NCI-H446 (cell line): ENCODE results near the gene SLC3A2.
"Not testable (repeated sequence)": the region's sequence is repeated elsewhere in the genome, so short reads cannot be mapped to it uniquely, and the experiment has no call there.

ENCODE experiments used
- DNase-seq, 2 experiments: peaks; one replicate each; lab custom pipeline; 2025; lab: John Stamatoyannopoulos, UW

SLC3A2 gene

DNA sequence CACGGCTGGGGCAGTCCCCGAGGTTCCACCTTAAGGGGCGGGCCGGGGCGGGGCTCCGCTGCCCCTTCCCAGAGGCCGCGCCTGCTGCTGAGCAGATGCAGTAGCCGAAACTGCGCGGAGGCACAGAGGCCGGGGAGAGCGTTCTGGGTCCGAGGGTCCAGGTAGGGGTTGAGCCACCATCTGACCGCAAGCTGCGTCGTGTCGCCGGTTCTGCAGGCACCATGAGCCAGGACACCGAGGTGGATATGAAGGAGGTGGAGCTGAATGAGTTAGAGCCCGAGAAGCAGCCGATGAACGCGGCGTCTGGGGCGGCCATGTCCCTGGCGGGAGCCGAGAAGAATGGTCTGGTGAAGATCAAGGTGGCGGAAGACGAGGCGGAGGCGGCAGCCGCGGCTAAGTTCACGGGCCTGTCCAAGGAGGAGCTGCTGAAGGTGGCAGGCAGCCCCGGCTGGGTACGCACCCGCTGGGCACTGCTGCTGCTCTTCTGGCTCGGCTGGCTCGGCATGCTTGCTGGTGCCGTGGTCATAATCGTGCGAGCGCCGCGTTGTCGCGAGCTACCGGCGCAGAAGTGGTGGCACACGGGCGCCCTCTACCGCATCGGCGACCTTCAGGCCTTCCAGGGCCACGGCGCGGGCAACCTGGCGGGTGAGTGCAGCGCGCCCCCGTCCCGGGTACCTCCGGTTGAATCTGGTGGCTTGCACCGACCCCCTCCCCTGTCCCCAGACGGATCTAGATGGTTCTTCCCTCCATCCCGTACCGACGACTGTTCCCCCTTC is at the start of gene SLC3A2:
SLC3A2 (plus strand) TSS at position 94 of the 776 bp plus-strand sequence; CDS start at position 222, 128 bp downstream.
- peak; percentile 77 to 89 for DNase-seq

DNA sequence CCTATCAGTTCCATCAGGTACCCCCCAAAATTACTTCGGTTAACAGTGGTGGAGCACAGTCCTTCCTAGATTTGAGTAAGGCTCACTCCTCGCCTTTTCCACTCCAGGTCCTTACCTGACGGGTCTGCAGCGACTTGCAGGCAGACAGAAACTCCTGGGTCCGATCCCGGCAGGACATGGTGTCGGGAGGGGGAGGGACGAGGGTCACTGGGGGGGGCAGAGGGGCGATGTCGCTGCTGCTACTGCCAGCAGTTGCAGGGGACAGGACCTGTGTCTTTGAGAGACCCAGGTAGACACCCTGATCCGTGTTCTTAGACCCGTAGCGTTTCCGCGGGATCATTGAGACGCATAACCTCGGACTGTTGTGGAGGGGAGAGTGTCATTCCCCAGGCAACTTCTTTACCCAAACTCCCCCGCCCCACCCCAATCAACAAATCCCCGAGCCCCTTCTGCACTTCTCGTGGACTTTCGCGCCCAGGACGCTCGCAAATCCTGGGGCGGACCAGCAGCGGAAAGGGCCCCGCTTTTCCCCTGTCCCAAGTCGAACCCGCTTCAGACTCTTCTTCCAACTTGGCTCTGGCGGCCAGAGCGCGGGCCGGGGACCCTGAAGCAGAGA is 49.7 kb upstream of the SLC3A2 start:
- DNase-seq: no peak

DNA sequence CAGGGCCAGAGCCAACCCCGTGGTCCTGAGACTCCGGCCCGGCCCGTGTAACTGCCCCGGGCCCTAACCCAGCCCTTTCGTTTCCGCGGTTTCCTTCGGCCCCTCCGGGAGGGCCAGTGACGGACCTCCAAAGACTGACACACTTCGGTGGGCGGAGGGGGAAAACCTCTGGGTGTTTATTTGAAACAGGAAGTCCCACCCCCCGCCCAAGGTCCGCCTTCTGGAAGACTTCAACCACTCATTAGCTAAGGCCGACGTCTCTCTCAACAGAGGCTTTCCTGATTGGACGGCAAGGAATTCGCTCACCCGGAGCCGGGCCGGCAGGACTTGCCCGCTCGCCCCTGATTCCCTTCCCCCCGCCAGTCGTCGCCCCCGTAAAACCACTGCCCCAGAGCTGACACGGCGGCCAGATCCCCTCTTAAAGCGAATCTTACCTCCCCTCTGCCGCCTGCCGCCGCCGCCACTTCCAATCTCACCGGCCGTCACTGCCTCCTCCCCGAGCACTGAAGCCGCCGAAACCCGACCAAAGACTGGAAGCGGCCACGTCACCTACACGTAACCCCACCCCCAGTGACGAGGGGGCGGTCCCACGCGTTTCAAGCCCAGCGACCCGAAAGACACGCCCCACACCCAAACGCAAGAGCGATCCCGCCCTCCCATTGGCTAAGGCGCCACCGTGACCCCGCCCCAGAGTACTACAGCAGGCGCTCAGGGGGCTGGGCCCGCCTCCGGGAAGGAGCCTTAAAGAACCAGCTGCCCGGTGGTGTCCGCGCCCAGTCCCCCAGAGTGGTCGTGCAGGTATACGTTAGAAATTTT is 49.0 kb upstream of the SLC3A2 start, which contains the start of gene STX5:
STX5 (minus strand) TSS at position 532 of the 816 bp plus-strand sequence. CDS start 808 bp downstream, outside the sequence.
- DNase-seq: peak; percentile 99

DNA sequence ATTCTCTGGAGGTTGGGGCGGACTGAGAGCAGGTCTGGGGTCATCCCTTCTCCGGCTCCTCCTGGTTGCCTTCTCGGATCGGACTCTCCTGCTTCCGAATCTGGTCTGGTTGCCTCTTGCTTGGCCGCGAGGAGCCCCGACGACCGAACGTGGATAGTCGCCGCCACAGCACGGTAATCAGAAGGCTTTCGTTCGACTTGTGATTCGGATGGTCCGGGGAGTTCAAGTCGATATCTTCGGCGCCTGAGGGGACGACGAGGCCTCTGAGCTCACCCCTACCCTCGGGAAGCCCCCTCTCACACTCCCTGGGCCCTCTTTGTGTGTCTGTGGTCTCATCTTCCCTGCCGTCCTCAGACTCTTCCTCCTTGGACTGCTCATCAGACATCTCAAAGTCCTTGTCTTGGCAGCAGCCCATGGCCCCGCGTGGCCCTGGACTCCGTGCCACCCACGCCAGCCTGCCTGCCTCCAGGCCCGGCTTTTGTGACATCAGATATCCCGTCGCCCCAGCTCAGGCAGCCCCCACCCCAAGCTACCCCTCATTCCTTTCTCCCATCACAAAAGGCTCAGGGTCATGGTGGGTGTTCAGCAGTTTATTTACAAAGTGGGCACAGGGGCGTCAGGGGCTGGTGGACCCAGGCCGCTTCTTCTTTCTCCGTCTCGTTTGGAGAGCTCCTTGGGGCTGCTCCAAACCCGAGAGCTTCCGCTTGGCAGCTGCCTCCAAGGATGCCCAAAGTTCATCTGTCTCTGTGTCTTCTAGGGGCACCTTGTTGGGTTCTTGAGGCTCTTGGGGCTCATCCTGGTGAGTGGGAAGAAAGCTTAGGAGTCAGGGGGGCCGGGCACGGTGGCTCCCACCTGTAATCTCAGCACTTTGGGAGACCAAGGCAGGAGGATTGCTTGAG is 48.1 kb upstream of the SLC3A2 start, which contains the start of gene TEX54:
TEX54 (minus strand) TSS at position 506 of the 899 bp plus-strand sequence.
- no peak for DNase-seq

DNA sequence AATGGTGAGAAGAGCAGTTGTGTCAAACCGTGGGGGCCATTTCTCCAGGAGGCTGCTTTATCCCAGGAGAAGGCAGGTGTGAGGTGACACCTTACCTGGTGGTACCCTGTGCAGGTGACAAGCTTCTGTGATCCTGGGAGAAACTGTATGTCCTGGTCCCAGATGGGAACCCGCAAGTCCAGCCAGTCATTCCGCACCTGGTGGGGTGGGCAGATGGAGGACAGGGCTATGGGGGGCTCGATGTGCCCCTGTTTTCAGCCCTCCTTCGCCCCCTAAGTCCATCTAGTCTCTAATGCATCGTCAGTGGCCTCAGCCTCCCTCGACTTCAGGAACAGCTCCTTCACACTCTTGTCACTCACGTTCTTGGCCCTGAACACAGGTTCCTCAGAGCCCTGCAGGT is 45.4 kb upstream of the SLC3A2 start:
- no peak for DNase-seq

DNA sequence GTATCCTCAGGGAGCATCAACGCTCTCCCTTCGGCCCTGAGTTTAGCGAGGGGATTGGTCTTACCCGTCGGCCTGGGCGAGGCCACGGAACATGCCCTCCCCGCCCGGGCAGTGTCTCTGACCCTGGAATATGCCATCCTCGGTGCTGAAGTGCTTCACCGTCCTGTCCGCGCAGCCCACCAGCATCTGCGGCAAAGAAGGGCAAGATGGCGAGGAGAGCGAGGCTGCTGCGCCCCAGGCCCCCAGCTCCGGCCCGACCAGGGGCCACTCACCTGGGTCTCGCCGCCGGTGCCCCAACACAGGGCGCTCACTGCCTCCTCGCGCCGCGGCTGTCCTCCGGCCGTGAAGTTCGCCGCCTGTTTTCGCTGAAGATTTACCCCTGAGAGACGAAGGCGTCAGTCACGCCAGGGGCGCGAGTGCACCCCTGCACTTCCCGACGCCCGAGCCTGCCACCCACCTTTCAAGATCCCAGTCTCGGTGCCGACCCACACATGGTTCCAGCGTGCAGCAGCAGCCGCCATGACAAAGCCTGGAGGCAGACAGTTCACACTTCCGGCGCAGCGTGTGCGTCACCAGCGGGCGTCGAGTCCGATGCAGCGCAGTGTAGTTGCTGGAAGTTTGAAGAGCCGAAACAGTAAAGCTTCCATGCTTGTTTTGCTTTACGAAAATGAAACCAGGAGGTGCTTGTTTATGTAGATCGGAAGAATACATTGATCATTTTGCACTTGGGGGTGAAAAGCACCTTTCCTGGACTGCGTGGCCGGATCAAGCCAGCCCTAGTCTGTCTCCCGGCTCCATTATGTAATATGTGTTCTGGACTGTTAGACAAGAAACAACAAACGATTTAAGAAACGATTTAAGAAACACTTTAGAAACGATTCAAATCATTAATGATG is 41.4 kb upstream of the SLC3A2 start, which contains the start of gene WDR74:
WDR74 (minus strand) TSS at position 541 of the 896 bp plus-strand sequence; CDS start at position 521, 20 bp downstream.
- DNase-seq: peak; percentile 83 to 92

DNA sequence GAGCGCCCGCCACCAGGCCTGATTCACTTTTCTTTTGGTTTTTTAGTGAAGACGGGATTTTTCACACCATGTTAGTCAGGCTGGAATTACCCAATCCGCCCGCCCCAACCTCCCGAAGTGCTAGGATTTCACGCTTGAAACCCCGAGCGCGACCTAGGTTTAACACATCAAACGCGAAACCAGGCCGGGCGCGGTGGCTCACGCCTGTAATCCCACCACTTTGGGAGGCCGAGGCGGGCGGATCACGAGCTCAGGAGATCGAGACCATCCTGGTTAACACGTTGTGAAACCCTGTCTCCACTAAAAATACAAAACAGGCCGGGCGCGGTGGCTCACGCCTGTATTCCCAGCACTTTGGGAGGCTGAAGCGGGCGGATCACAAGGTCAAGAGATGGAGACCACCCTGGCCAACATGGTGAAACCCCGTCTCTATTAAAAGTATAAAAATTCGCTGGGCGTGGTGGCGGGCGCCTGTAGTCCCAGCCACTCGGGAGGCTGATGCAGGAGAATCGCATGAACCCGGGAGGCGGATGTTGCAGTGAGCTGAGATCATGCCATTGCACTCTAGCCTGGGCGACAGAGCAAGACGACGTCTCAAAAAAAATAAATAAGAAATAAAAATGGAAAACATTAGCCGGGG is 39.9 kb upstream of the SLC3A2 start:
- peak; percentile 93 to 95 for DNase-seq

DNA sequence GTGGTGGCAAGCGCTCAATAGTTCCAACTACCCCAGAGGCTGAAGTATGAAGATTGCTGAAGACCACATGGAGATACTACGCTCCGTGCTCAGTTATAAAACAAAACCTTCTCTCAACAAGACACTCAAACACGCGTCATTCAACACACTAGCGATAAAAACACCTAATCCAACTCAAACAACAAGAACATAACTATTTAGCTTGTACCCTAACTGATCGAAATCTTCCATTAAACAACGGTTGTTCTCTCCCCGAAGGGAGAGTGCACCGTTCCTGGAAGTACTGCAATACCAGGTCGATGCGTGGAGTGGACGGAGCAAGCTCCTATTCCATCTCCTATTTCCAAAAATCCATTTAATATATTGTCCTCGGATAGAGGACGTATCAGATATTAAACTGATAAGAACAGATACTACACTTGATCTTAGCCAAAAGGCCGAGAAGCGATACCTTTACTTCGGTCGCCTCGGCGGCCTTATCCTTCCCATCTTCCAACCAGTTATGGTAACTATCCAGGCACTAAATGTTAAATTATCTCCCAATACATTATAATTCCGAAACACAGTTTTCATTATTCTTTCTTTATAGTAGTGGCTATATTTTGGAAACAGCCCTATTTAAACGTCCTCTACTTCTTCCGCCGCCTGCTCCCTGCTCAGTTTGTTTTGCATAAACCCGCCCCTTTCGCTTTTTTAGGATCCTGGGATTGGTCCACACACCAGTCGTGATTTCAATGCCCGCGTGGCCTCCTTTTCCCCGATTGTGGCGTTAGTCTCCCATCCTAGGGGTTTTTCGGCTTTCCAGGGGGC is 39.1 kb upstream of the SLC3A2 start:
- peak; percentile 99 for DNase-seq

DNA sequence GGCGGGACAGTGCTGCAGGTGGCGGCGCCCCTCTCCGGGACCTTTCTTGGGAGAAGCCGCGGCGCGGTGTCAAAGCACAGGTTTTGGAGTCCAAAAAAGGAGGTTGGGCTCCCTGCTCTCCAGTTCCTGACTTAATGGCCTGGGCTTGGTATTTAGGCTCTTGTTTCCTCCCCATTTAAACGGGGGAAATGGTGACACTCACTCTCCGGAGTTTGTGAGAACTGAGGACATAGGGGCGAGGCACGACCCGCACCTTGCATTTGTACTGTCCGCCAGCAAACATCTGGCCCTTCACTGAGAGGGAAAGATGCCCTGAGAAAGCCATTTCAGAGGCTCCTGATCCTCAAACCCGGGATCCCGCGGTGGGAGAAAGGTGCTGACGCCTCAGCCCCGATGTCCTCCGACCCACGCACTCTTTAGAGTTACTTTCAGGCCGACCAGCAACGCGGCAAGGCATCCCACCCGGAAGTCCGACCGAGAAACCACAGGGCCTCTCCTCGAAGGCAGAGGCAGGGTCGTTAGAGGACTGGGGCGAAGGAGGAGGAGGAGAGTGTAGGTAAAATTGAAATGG is 38.4 kb upstream of the SLC3A2 start:
- DNase-seq: no peak

DNA sequence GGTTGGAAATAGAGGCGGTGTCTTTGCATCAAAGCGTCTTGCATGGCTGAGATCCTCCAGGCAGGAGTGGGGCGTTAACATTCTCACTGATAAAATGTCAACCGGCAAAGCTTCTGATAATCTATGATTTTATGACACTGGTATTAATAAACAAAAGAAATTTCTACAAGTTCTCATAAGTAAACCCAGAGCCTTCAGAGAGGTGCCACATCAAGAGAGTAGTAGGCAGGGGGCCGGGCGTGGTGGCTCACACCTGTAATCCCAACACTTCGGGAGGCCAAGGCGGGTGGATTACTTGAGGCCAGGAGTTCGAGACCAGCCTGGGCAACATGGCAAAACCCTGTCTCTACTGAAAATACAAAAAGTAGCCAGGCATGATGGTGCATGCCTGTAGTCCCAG is 37.8 kb upstream of the SLC3A2 start:
- not testable (repeated sequence) for DNase-seq

DNA sequence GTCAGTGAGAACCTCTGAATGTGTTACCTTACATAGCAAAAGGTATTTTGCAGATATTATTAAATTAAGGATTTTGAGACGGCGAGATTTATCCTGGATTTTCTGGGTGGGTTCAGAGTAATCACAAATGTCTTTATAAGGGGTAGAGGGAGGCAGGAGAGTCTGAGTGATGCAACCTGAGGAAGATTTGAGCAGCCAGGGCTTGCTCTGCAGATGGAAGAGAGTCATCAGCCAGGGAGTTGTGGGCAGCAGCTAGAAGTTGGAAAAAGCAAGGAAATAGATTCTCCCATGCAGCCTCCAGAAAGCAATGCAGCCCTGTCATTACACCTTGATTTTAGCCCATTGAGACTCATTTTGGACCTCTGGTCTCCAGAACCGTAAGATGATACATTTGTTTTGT is 37.2 kb upstream of the SLC3A2 start:
- DNase-seq: no peak

DNA sequence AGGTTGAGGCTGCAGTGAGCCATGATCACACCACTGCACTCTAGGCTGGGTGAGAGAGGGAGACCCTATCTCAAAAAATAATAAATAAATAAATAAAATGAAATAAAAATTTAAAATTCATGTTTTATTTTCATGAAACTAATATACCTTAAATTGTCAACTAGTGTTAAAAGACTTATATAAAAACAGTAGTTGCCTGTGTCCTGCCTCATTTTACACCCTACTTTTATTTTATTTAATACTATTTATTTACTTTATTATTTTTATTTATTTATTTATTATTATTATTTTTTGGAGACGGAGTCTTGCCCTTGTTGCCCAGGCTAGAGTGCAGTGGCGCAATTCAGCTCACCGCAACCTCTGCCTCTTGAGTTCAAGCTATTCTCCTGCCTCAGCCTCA is 36.5 kb upstream of the SLC3A2 start:
- no peak for DNase-seq

DNA sequence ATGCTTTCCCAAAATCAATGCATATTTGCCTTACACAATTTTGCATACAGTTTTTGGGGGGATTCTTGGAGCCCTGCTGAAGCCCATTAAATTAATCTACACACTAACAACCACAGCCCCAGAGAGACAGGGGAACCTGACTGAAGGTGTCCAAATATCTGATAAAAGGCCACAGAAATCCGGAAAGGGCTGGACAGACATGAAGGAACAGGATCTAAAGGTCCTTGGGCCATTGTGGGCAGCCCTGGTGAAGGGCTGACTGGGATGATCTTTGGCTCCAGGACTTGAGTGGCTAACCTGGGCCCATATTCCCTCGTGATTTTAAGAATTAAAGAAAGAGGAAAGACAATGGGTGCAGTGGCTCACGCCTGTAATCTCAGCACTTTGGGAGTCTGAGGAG is 34.5 kb upstream of the SLC3A2 start:
- DNase-seq: no peak

DNA sequence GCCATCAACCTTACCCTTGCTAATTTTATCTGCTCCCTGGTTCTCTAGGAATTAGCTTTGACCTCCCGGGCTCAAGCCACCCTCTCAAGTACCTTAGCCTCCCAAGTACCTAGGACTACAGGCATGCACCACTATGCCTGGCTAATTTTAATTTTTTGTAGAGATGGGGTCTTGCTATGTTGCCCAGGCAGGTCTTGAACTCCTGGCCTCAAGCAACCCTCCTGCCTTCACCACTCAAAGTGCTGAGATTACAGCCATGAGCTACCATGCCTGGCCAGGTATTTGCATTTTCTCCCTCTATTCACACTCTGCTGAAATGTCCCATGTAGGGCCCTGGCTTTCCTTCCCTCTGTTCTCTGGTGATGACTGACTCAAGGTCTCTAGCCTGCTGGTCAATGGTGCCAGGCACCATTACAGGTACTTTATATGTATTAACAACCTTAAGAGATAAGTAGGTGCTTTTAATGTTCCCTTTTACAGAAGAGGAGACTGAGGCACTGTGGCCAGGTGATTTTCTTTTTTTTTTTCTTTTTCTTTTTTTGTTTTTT is 32.9 kb upstream of the SLC3A2 start:
- no peak for DNase-seq

DNA sequence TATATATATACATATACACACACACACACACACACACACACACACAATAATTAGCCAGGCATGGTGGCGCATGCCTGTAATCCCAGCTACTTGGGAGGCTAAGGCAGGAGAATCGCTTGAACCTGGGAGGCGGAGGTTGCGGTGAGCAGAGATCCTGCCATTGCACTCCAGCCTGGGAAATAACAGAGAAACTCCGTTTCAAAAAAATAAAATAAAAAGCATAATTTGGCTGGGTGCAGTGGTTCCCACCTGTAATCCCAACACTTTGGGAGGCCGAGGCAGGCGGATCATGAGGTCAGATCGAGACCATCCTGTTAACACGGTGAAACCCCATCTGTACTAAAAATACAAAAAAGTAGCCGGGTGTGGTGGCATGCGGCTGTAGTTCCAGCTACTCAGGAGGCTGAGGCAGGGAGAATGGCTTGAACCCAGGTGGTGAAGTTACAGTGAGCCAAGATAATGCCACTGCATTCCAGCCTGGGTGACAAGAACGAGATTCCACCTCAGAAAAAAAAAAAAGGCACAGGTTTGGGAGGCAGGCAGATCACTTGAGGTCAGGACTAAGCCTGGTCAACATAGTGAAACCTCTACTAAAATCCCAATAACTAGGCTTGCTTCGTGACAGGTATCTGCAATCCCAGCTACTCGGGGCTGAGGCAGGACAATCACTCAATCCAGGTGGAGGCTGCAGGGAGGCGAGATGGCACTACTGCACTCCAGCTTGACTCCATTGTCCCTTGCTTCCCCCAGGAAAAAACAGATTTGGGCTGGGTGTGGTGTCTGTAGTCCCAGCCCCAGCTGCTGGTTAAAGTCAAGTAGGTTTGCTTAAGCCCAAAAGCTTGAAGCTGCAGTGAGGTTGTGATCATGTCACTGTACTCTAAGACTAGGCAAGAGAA is 29.5 kb upstream of the SLC3A2 start:
- DNase-seq: peak in 1 of 2 experiments; percentile 34

DNA sequence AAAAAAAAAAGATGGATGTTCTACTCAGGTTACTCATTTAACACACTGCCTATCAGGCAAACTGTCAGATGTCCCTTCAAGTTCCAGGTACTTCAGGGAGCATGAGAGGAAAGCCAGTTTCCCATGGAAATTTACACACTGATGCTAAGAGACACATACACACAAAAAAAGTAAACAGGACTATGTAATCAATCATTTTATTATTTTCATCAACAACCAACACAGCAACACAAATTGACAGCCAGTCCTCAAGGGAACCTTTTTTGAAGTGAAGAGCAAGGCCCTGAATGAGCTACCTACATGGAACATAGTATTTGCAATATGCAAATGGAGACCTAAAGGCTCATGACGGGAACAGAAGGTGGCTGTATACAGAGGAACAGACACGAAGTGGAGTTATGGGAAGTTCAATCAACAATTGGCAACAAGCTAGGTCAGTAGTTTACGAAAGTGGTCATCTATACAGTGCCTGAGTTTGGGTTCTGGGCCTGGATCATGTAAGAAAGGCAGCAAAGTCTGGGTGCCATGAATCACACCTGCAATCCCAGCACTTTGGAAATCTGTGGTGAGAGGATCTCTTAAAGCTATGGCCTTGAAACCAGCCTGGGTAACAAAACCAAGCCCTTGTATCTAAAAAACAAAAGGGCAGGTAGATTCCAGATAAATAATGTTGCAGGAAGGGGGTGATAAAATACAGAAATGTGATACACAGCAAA is 28.7 kb upstream of the SLC3A2 start:
- DNase-seq: no peak
